Cardiac septum (tissue), 1 donor: ENCODE data around the gene LMF1. TPM values are rescaled to one million over a fixed set of nuclear protein-coding genes. Genes with fewer than 3 reads are reported as not detected.

Source experiments
- DNase-seq: peaks from one replicate; pipeline ENCODE4 v3.0.0-alpha.2; 2020; ENCODE audit warnings: low spot score
- intact Hi-C: fragments of 100-400 bp; cut with DNase I; formaldehyde crosslinking; loops from one replicate; pipeline ENCODE4 v1.14.0; 2022
- total RNA-seq: library from RNA; stranded (reverse); fragmentation: NEBNext Ultra II Directional; extraction: Animal tissue kit (Norgen Biotek cat#: 25700); gene quantifications from one replicate; pipeline ENCODE4 v1.2.1, GENCODE V29; 2021
- donor health status: DM: no; HTN: no; CAD: no.

The LMF1 gene
- total RNA-seq, 1 donor from 2014 or later = 8.4 TPM

GRCh38 chr16:974611-975261 lies 4.0 kb upstream of the LMF1 start:
- no peak for DNase-seq
- intact Hi-C loops = no loop called here

DNA sequence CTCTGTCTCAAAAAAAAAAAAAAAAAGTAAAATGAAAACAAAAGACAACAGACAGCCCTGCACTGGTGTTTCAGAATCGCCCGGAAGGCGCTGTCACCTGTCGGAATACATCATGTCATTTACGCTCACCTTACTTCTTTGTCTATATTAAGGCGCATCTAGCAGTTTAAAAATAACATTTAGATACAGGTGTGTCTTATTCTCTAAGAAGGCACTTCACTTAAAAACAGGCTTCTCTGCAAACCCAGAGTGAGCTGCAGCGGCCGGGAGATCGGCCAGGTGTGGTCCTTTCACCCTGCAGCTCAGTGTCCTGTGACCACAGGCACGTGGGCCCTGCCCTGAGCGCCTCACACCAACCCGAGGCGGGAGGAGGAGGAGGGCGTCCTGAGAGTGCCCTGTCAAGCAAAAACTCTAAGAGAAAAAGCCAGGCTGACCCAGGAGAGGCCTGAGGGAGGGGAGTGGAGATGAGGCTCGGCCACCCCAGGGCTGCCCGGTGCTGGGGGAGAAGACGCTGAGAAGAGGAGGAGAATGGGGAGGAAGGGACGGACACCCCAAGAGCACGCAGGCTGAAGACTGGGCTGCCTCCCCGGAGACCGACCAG lies 3.3 kb upstream of the LMF1 start:
- intact Hi-C loops = no loop called here
- DNase-seq = no peak

GRCh38 chr16:973366-973765 lies 2.6 kb upstream of the LMF1 start:
- no peak for DNase-seq
- intact Hi-C loops = no loop called here

GRCh38 chr16:972316-973002 lies 1.7 kb upstream of the LMF1 start:
- intact Hi-C loops = no loop called here
- DNase-seq = no peak

- no peak for DNase-seq
- intact Hi-C loops = no loop called here
Observed at GRCh38 chr16:971981-972315, 1.2 kb upstream of the LMF1 start.

GRCh38 chr16:971582-971905 lies 760 bp upstream of the LMF1 start:
- intact Hi-C loops = no loop called here
- no peak for DNase-seq

GRCh38 chr16:970386-970765 lies 408 bp downstream of the LMF1 start:
- DNase-seq = no peak
- intact Hi-C loops = no loop called here

DNA sequence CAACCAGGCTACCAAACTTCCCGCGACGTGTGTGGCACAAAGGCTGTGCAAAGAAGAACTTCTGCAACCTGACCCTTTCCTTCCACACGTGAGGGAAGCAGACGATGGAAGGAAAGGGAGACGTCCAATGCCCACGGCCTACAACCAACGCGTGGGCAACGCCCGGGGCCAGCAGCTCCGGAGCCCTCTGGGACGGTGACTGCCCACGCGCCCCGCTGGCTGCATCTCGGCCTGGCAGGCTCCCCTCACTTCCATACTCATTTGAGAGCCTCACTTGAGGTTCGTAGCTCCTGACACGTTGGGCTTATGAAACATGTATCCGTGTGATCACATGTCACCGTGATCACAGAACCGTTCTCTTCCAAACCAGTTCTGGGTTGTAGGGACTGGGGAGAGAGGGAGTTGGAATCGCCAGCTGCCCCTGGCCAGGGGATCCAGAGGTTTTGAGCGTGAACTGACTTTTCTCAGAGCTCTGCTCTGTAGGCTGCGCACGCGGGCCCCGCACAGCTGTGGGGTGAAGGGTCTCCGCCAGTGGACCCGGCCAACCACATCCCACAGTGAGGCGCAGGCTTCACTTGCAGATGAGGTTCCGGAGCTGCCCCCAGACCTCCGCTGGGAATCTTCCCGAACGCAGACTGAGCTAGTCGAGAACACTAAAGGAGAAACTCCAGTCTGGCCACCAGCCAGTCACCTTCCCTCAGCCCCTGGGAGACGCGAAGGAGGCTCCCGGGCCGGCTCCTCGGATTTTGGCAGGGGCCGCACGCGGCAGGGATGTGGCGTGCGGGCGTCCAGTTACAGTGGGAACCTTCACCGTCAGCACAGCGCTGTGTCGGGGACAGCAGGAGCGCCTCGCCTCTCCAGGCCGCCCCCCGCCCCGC lies 1.0 kb downstream of the LMF1 start:
- intact Hi-C loops = no loop called here
- DNase-seq = no peak

GRCh38 chr16:968620-969019 lies 2.2 kb downstream of the LMF1 start:
- no peak for DNase-seq
- intact Hi-C loops = no loop called here

GRCh38 chr16:967546-968295 lies 3.1 kb downstream of the LMF1 start:
- intact Hi-C loops = no loop called here
- no peak for DNase-seq

DNA sequence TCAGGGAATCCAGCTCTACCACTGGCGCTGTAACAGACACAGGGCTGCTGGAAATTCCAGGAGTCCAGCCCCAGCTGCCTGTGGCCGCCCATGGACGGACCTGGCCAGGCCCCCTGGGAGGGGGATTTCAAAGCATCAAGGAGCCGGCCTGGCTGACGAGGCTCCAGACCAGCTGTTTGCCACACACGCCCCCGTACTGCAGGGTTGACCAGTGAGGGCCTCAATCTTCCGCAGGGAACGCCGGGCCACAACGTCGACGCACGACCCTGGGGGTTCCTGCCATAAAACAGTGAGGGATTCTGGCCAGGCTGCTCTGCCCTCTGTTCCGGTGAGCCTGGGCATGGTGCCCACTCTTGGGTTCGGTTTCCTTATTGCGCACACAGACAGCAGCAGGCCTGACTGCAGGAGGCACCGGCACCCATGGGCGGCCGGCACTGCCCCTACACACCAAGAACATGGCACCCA lies 3.7 kb downstream of the LMF1 start:
- no peak for DNase-seq
- intact Hi-C loops = no loop called here

- intact Hi-C loops = no loop called here
- DNase-seq = no peak
Observed at GRCh38 chr16:966505-966904, 4.3 kb downstream of the LMF1 start.

DNA sequence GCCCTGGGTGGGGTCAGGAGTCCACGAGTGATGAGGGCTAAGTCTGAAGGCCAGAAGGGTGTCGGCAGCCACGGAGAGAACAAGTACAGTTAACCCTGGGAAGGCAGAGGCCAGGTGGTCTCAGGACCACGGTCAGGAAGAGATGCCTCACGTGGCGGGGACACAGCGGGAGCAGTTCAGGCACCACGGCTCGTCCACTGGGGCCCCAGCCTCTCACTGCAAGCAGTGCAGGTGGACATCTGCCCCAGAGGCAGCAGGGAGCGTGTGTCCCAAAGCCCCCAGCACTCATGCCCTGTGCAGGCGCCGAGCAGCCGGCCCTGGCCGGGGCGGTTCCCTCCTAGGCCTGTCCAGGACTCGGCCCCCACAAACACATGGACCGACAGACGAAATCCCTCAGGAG lies 4.7 kb downstream of the LMF1 start:
- DNase-seq = no peak
- intact Hi-C loops = no loop called here

DNA sequence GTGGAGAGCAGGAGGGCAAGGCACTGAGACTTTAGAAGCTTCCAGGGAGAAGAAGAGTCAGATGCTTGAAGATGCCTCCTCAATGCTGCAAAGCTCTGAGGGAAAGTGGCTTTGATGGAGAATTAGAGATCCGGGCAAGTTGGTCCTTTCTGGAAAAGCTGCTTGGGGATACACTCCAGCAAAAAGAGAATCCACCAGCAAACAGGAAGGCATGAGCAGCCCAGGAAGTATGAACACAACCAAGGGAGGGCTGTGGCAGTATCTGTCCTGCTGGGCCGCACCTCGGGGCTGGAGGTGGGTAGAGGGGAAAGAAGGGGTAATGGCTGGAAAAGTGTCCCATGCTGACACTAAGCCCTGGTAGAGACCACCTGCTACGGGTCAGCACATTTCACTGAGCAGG lies 5.3 kb downstream of the LMF1 start:
- intact Hi-C loops = no loop called here

GRCh38 chr16:965036-965395 lies 5.8 kb downstream of the LMF1 start:
- intact Hi-C loops = no loop called here
- DNase-seq = no peak

More for the DNA sequence above, 5.3 kb downstream of the LMF1 start:
- no peak for DNase-seq

- intact Hi-C loops = no loop called here
- no peak for DNase-seq
Observed at GRCh38 chr16:964356-965035, 6.3 kb downstream of the LMF1 start.

GRCh38 chr16:963913-964312 lies 6.9 kb downstream of the LMF1 start:
- intact Hi-C loops = no loop called here
- no peak for DNase-seq

GRCh38 chr16:962901-963814 lies 7.6 kb downstream of the LMF1 start:
- DNase-seq = no peak
- intact Hi-C loops = no loop called here
